NCI-H446 (cell line): Measurements from ENCODE around the gene SLC13A1.
A peak's percentile ranks its signal among the peaks of the same experiment; 100 is the strongest.

Source experiments
- DNase-seq, 2 experiments: peaks; one replicate each; lab custom pipeline; 2025; lab: John Stamatoyannopoulos, UW

SLC13A1 gene

DNA sequence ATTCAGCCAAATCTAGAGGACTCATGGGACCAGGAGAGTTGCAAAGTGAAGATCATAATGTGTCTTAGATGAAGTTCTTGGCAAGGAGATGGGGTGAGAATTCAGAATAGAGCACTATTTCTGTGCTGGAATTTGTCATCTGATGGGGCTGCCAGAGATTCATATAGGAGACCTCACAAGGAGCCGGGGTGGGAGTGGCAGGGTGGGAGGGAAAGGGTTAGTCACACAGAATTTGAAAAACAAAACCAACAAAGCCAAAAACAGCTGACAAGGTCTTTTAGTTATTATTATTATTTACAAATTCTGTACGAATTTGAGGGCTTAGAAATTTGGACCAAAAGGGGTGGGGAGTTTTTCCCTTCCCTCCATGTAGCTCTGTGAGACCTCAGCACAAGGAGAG lies 1.7 kb downstream of the SLC13A1 start:
- DNase-seq = no peak

GRCh38 chr7:123193235-123193634 lies 6.5 kb downstream of the SLC13A1 start:
- DNase-seq = no peak

DNA sequence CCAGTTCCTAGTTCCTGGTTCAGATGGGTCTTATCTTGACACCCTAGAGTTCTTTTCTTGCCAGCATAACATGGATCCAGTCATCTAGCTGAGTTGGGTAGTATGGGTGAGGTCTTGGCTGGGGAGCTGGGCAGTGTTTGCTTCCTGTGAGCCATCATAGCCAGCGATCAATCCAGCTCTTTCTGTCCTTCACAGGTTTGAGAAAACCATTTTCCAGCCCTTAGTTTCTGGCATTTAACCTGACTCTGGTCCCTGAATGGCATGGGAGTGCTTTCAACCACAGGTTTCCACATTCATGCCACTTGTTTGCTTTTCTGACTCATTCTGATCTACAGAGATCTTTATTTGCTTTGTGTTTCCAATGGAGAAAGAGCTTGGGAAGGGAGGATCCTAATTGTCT lies 8.6 kb downstream of the SLC13A1 start:
- no peak for DNase-seq

DNA sequence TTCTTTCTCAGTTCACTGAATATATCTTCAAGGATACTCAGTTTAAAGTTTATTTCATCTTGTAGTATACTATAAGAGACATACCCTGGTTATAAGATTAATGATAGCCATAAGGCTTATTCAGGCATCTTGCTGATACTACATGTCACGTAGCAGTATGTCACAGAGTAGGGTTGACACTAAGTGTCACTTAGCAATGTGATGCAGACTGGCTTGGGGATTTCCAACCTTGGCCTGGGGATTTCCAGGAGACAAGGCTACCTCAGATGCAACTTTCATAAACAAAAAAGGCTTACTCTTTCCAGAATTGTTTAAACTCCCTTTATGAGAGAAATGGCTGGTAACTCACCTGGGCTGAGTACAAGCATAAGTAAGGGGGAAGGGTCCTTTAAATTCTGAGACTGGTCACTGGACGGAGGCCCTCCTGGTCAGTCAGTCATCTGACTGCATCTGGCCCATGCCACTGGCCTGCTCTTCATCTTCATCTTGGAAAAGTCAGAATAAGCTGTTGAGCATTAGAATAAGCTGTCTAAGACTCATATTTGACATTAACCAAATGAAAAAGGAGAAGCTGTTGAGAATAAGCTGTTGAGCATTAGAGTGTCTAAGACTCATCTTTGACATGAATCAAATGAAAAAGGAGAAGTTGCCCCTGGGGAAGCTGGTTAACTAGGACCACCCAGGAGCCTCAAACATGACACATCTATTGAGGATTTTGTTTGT lies 9.5 kb downstream of the SLC13A1 start:
- no peak for DNase-seq

DNA sequence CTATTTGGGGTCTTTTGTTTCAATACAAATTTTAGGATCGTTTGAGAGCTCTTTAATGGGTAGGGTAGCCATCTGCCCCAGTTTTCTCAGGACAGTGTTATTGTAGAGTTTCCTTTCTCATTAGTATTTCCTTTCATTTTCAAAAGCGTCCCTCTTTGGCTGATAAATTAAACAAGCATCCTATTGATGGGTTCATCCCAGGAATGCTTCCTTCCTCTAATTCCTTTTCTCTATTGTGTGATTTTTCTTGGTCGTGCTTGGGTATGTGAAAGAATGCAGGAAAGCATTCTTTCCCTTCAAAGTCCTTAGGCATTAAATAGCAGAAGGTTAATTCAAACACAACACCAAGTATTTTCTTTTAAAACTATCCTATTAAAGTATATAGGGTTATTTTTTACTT lies 14.0 kb downstream of the SLC13A1 start:
- DNase-seq = no peak

DNA sequence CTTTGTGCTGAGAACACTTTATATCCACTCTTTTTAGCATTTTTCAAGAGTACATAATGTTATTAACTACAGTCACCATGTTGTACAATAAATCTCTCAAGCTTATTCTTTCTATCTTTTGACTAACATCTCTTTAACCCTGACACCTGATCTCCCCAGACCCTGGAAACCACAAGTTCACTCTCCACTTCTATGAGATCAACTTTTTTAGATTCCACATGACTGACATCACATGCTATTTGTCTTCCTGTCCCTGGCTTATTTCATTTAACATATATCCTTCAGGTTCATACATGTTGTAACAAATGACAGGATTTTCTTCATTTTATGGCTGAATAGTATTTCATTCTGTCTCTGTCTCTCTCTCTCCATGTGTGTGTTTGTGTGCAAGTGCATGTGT lies 15.5 kb downstream of the SLC13A1 start:
- DNase-seq = no peak

- DNase-seq = no peak
Measured at GRCh38 chr7:123183431-123183830, 16.3 kb downstream of the SLC13A1 start.

- DNase-seq = no peak
Measured at GRCh38 chr7:123177442-123177841, 22.3 kb downstream of the SLC13A1 start.

DNA sequence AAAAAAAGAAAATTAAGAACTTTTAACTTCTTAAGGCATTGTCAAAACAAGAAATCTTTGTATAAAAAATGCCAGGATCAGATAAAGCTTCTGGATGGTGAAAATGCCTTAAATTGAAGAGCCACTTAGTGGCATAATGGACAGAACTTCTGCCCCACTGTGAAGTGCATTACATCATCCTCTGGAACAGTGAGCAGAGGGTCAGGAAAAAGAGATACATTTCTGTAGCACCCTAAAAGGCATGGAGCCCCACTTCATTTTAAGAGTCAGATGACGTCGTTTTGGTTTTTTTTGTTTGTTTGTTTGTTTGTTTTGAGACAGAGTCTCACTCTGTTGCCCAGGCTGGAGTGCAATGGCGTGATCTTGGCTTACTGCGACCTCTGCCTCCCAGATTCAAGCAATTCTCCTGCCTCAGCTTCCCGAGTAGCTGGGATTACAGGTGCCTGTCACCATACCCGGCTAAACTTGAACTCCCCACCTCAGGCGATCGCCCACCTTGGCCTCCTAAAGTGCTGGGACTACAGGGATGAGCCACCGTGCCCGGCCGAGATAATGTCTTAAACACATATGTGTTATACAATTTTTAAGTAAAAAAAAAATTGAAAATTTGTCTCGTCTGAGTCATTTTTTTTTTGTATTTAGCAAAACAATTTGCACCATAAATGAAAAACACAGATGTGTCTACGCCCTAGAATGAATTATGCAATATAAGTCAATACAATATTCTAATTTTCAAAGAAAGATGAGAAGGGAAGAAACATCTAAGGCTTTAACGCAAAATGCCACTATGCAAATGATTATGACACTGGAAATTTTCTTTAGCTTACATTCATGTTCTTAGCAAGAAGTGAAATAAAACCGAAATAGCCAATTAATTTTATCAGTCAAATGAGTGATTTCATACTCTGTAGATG lies 29.2 kb downstream of the SLC13A1 start:
- no peak for DNase-seq

DNA sequence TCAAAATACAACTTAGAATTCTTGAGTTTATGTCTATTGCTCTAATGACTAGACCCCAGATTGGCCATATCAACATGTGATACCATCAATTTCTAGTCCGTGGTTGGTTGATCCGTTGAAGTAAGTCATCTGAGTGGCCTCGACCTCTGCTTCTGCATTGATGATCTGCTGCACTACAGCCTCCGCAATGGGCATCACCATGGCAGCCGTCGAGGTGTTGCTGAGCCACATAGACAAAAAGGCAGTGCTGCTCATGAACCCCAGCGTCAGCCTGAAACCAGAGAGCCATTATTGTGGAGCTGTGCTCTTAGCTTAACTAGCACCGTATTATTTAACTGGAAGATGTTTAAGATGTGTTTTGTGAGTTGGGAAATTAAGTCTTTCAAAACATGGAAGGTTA lies 30.7 kb downstream of the SLC13A1 start:
- no peak for DNase-seq

- DNase-seq = no peak
Measured at GRCh38 chr7:123157606-123158005, 42.2 kb downstream of the SLC13A1 start.

DNA sequence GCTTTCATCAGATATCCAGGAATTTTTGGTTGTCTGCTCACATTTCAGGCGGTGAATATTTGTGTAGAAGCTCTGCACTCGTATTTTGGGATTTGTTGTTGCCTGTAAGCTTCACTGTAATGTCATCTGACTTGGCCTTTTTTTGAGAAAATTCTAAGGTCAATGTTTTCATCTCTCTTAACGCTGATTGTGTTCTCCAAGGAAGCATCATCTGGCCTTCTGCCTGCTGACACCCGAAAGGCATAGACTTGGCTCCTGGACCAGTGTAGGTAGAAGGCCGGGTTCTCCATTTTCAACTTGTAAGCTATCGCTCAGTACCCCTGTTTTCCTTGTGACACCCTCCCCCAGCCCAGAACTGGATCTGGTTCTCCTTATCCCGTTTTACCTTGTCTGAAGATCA lies 44.2 kb downstream of the SLC13A1 start:
- DNase-seq = no peak

DNA sequence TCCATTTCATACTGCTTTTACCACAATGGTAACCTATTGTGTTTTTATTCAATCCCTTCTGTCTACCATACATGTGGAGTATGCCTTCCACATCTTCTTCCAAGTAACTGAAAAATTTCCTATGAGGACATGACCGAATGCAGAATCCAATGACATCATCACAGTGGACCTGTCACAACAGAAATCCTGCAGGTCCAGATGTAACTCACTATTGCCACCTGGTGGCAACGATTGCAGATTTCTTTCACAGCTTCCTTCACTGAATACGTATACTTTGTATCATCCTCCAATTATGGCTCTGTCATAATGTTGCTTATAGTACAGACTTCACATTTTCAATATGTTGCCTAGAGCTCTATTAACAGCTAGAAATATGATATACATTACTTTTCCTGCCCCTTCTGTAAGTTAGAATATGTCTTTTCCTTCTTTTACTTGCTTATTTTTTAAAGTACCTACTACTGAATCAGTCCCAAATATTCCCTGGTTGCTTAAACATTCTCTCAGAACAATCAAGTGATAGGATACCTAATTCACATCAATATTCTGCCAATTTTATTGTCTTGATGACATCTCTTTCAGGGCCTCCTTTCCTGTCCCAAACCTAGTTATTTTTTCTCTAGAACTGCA lies 45.4 kb downstream of the SLC13A1 start:
- peak; percentile 44 to 67 for DNase-seq

- no peak for DNase-seq
Measured at GRCh38 chr7:123151443-123151842, 48.3 kb downstream of the SLC13A1 start.

GRCh38 chr7:123148813-123149212 lies 51.0 kb downstream of the SLC13A1 start:
- DNase-seq = no peak

DNA sequence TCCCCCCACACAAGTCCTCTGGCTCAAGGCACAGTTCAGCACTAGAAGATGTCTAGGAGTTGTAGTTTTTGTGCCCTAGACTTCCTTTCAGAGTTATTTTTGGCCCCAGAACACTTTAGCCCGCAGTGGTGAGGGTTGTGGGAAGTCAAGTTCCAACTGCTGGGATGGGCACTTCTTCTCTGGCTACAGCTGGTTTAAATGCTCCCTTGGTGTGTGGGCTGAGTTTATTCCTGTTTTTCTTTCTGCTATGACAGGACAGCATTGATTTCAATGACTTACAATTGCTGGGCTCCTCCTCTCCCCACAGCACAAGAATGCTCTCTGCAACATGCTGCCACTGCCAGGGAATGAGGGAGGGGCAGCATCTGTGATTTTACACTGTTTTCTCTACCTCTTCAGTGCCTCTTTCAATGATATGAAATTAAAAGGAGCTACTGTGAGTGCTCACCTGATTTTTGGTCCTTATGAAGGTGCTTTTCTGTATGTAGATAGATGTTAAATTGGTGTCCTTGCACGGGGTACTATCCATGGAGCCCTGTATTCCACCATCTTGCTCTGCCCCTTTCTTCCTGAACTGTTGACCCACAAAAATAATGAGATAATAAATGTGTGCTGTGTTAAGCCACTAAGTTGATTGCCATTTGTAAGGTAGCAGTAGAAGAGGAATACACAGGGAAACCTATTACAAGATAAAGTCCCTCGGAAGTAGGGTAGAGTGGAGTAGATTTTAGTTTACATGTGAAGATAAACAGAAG lies 56.3 kb downstream of the SLC13A1 start:
- DNase-seq = no peak

GRCh38 chr7:123140561-123140960 lies 59.2 kb downstream of the SLC13A1 start:
- no peak for DNase-seq

- DNase-seq = no peak
Measured at GRCh38 chr7:123135960-123136359, 63.8 kb downstream of the SLC13A1 start.

DNA sequence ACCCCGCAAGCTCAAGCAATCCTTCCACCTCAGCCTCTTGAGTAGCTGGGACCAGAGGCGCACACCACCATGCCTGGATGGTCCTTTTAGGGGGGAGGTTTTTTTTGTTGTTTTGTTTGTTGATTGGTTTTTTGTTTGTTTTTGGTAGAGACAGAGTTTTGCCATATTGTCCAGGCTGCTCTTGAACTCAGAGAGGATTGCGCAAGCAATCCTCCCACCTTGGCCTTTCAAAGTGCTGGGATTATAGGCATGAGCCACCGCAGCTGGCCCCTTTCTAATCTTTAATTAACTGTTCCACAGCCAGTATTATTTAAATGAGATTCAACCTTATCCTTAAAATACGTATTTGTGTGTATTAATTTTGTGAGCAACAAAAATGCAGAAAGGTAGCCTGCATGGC lies 65.8 kb downstream of the SLC13A1 start:
- DNase-seq = no peak

DNA sequence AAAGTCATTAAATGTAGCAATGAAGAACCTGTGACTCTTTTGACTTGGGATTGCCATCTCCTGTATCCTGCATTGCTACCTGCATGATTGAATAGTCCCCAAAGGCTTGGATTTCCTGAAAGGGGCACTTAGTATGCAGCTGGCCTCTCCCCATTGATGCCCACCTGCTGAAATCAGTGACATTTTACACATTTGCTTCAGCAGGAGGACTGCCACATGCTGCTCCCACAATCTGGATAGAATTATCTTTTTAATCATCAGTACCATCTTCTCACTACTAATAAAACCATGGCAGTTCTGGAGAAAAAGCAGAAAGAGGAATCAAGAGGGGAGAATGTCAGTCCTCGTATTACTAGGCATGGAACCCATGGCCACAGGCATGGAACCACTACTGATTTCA lies 67.8 kb downstream of the SLC13A1 start:
- DNase-seq = no peak

- no peak for DNase-seq
Measured at GRCh38 chr7:123131556-123131955, 68.2 kb downstream of the SLC13A1 start.

DNA sequence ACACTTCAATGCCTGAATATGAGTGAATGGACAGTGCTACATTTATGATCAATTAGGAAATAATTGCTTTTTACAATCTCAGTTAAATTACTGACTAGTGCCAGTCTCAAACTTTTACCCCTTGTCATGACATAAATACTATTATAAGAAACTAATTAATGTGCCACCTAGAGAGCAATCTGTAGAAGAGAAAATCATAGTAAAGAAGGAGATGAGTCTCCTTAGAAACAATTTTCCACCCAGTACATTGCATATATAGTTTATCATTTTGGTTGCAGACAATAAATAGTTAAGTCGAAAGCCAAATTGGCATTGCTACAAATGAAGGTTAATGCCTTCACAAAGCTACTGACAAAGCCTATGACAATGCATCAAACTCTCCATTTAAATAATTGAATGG lies 68.6 kb downstream of the SLC13A1 start:
- no peak for DNase-seq
